ENCODE results near the gene PPM1L.

The PPM1L gene

DNA sequence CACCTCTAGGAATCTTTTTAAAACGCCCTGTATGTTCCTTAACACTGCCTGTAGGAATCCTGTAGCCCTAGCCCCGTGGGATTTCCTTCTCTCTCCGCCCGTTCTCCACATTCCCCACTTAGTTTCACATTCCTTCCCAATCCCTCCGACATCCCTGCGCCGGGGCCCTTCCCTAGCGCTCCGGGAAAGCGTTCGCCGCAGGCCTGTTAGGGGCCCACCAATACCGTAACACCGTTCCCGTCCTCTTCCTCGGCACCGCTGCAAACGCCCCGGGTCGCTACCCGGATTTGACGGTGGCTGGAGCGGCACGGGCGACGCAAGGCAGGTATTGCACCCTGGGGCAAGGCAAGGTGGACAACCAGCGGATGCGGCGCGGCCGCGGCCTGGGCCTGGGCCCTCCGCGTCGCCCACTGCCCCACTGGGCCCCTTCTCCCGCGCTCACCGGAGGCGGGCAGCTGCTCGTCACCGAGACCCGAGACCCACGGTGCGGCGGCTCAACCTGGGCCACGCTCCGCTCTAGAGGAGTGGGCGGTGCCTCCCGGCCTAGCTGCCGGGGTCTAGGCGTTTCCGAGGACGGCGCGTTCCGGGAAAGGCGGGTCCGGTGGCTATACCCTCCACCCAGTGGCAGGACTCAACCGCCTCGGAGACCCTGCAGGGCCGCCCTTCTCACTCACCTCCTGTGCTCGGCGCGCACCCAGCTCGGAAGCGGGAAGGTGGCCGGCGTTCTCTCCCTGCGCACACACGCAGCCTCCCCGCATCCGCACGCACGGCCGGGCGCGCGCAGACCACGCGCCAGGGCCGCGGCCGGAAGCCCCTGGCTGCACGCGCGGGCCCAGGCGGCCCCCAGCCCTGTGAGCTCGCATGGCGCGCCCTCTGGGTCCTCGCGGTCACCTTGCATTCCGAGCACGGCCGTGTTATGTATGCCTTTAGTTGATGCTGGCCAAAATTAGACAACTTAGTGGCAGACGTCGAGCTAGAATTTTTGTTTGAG, 348.8 kb downstream of the PPM1L start, which contains the start of gene B3GALNT1:
B3GALNT1 (minus strand) TSS at position 789 of the 991 bp plus-strand sequence. CDS start 18,595 bp downstream, outside the sequence.
- H3K27ac ChIP-seq, result peak within 1 kb of the TSS in 20 of 21 experiments; percentile 8 to 88 (median 72)
- peak within 1 kb of the TSS; percentile 44 to 87 (median 62) for H3K4me3 ChIP-seq

DNA sequence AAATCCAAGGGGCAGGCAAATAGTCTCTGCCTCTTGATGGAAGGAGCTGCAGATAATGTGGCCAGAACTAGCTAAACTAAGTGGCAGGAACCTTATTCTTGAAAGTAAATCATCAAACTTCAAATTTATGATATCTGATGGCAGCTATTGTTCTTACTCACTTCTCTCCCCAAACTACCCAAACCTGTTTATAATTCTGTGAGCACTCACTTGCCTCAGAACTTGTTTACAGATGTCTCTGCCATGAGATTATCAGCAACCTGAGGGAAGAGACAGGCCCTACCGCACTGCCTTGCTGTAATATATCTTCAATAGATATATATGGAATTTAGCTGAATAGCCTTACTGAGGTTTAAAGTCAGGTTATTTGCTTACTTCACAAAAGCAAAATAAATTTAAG, 351.3 kb downstream of the PPM1L start:
- Histone ChIP-seq H3K27ac (no peak overlapping the region), H3K4me3 (no peak overlapping the region)

DNA sequence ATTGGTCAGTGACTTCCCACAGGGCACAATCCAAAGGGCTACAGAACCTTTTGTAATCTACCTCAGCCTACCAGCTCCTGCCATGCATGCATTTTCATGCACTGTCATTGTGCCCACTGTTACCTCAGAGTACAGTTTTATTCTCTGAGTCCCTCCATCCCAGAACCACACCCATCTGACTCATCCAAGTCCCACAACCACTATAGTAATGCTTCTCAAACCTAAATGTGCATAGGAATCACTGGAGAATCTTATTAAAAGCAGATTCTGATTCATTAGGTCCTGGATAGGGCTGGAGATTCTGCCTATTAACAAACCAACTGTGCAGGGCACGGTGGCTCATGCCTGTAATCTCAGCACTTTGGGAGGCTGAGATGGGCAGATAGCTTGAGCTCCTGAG, 352.8 kb downstream of the PPM1L start:
- no peak overlapping the region for H3K27ac ChIP-seq
- no peak overlapping the region for H3K4me3 ChIP-seq

DNA sequence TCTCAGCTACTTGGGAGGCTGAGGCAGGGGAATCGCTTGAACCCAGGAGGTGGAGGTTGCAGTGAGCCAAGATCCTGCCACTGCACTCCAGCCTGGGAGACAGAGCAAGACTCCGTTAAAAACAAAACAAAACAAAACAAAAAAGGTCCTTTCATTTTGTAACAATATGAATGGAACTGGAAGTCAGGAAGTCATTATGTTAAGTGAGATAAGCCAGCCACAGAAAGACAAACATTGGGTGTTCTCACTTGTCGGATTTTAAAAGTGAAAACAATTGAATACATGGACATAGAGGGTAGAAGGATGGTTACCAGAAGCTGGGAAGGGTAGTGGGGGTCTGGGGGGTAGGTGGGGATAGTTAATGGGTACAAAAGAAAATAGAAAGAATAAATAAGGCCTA, 361.6 kb downstream of the PPM1L start:
- H3K27ac ChIP-seq, result no peak overlapping the region
- no peak overlapping the region for H3K4me3 ChIP-seq

DNA sequence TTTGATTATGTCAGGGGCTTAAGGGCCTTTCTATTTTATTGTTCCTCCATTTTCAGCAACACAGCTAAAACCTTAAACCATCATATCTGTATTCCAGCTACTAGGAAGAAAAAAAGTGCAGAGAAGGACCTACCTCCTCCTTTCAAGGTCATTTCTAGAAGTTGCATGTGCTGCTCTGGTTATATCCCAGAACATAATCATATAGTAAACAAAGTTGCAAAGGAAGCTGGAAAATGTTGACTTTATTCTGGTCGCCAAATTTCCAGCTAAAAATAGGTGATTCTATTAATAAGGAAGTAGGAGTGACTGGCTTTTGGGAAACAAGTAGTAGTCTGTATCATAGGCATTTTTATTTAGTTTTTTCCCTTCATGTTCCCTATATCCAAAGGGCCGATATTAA, 370.5 kb downstream of the PPM1L start:
- no peak overlapping the region for H3K27ac ChIP-seq

More for the DNA sequence above, 370.5 kb downstream of the PPM1L start:
- no peak overlapping the region for H3K4me3 ChIP-seq

Measured in skin epidermis (tissue), 12 donors.